NCI-H2107 treated with DMSO at 0.1 percent for 48 hours (cell line): Measurements from ENCODE around the gene SMIM10L1.

Source experiments
- DNase-seq: peaks from one replicate; lab custom pipeline; 2025; ENCODE audit not compliant: unreplicated experiment; lab: John Stamatoyannopoulos, UW

The SMIM10L1 gene

GRCh38 chr12:11171145-11171968 is at the start of gene SMIM10L1:
Gene SMIM10L1 (plus strand): TSS chr12:11171194. CDS start chr12:11171357, 163 bp downstream.
- DNase-seq = peak; percentile 76

- DNase-seq = no peak
These were observed 40.6 kb upstream of the SMIM10L1 start for GRCh38 chr12:11130382-11130781.

- no peak for DNase-seq
These were observed 40.0 kb upstream of the SMIM10L1 start for GRCh38 chr12:11130999-11131398.

DNA sequence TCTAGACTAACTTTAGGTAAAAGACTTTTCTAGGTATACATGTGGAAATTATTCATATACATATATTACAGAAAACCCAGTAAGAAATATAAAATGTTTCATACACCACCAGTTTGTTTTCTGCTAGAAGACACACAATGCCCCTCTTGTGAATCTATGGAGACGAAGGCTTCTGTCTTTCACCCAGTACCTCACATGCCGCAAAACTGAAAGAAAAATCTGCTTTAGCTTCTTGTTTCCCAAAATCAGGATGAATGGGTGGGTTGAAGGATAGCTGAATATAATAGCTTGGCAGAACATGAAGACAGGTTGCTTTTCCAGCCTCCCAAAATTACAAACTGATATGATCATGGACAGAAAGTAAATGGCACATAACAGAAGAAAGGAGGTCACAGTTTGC is 37.8 kb upstream of the SMIM10L1 start:
- no peak for DNase-seq

DNA sequence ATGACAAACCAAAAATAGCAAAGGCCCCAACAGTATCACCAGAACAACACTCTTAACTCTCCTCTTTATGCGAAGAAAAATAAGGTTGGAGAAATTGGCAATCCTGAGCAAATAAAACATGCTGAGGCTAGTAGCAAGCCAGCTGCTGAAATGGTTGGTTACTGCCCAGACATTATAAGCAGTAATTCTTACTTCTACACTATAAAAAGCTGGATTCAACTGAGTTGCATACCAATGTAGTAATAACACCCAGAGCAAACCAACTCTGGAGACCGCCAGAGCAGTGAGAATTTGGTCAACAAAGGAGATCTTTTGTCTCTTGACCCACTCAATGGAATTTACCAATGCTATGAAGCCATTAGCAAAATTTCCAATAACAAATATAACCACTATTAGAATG is 37.2 kb upstream of the SMIM10L1 start:
- DNase-seq = no peak

GRCh38 chr12:11134305-11134704 is 36.7 kb upstream of the SMIM10L1 start, which contains the start of gene TAS2R30:
Gene TAS2R30 (minus strand): TSS chr12:11134644. CDS start chr12:11134244, 400 bp downstream.
- no peak for DNase-seq

- DNase-seq = no peak
These were observed 34.9 kb upstream of the SMIM10L1 start for GRCh38 chr12:11136075-11136474.

DNA sequence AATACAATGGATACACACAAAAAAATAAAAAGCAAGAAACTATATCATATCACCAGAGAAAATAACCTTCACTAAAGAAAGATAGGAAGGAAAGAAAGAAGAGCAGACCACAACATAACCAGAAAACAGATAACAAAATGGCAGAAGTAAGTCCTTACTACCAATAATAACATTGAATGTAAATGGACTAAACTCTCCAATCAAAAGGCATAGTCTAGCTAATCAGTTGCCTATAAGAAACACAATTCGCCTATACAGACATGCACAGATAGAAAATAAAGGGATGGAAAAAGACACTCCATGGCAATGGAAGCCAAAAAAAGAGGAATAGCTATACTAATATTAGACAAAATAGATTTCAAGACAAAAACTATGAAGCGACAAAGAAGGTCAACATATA is 27.6 kb upstream of the SMIM10L1 start:
- DNase-seq = no peak

- no peak for DNase-seq
These were observed 26.7 kb upstream of the SMIM10L1 start for GRCh38 chr12:11144297-11144696.

- no peak for DNase-seq
These were observed 23.6 kb upstream of the SMIM10L1 start for GRCh38 chr12:11147420-11147819.

DNA sequence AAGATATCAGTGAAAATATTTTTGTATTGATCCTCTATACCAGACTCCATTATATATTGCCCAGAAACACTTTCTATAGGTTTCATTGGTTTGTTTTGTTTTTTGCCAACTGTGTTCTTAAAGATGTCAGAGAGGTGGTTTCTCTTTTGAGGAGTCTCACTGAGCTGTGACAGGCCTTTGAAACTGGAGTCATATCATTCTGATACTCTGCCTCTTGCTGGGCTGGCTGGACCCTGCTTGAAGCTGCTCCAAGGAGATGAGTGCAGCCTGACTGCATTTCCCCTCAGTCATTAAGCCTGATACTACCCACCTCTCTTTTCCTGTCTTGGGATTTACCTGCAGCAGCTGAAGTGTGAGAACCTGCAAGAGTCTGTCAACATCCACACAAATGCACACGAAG is 20.2 kb upstream of the SMIM10L1 start:
- no peak for DNase-seq

DNA sequence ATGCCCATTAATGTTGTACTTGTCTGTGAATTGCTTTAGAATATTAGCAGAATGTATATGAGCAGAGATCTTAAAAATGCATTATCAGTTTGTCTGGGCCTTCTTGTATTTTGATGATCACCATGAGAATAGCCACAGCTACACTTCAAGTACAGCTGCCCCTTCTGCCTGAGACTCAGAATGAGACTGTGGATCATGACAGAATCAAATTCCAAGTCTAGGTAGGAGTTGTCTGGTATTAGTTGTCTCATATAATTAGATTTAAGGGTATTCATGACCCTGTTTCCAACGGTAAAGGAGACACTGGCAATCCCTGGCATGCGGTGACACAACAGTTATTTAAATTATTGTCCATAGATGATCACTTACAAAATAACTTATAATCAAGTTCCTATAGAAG is 18.3 kb upstream of the SMIM10L1 start:
- no peak for DNase-seq

DNA sequence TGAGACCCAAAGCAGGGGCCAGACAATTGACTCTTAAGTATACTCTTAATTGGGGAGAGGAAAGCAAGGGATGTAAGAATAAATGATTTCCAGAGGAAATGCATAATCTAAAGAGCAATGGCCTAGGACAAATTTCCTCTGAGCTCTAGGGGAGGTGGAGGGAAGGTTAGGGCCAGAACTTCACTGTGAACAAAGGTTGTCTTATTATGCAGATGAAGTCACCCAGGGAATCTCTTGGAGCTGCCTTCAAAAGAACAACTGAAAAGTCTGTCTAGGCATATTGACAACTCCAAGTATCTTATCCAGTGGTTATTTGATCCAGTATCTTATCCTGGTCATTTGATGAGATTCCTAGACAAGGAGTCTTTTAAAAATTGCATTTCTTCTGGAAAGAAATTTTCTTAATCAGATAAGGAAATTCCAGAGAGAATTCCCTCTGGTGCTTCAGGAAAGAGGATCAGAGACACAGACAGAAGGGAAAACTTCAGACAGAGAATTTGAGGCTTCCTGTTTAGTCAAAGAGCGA is 16.5 kb upstream of the SMIM10L1 start:
- no peak for DNase-seq

GRCh38 chr12:11158885-11159444 is 12.0 kb upstream of the SMIM10L1 start:
- no peak for DNase-seq

GRCh38 chr12:11162502-11162901 is 8.5 kb upstream of the SMIM10L1 start:
- no peak for DNase-seq

DNA sequence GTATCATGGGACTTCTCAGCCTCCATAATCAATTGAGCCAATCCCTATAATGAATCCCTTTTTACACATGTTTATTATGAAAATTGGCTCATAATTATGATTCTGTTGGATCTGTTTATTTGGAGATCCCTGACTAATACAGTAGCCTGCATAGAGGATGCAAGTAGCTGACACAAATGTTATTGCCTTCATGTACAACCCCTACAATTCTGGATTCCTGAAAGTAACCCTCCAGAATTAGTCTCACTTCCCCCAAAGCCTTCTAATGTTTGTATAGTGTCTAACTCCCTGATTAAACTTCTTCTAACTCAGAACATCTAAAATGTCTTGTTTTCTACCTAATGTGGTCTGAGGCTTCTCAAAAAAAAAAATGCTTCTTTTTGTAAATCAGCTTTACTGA is 6.6 kb upstream of the SMIM10L1 start:
- DNase-seq = no peak

- DNase-seq = no peak
These were observed 4.7 kb upstream of the SMIM10L1 start for GRCh38 chr12:11166300-11166699.

DNA sequence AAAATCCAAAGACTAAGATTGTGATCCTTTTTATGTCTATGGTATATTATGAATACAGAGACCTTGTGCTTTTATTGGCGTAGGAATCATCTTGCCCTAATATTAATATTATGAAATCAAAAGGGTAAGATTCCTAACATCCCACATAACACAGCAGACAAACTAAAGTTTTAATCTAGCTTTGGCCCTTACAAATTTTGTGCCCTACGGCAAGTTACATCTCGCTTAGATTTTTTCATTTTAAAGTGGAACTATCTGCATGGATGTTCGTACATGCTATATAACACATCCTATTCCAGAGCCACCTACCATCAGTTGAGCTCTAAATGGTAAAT is 217 bp upstream of the SMIM10L1 start:
- no peak for DNase-seq

DNA sequence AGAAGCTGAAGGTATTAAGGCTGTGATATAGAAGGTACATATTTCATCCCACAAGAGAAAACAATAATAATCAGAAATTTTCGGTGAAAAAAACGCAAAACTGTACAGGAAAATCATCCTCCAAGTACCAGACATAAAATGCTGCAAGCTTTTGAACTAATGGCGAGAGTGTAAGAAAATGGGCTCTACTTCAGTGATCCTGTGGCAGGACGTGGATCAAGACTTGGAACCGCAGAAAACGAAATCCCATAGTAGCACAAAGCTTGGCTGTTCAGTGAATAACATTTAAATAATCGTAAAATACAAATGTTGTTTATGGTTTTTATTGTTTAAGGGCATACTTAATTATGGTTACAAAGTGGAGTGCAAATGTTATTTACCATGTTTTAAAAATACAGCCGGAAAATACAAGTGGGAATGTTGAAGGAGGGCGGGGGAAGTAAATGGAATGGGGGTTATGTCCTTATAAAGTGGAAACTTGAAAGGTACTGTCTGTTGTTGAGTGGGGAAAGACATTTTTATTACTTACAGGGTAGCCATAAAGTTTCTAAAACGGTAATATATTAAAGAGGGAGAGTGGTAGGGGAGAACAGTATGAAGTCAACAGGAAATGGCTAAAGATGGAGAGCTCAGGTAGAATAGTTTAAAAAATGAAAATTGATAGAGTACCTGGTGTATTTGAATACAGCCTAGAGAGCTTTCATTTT is 1.1 kb downstream of the SMIM10L1 start:
- DNase-seq = peak; percentile 61

- DNase-seq = no peak
These were observed 3.0 kb downstream of the SMIM10L1 start for GRCh38 chr12:11174022-11174421.

DNA sequence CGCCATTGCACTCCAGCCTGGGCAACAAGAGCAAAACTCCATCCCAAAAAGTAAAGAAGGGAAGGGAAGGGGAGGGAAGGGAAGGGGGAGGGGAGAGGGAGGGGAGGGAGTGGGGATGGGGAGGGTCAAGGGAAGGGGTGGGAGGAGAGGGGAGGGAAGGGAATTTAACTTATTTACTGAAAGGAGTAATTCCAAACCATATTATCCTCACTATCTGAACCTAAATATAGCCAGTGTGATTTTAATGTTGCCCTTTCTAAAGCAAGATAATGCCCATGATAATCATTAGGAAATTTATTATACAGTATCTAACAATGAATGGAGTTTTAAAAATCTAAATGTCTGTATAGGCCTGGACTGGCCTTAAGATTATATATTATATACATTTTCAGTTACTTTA is 7.3 kb downstream of the SMIM10L1 start:
- no peak for DNase-seq

DNA sequence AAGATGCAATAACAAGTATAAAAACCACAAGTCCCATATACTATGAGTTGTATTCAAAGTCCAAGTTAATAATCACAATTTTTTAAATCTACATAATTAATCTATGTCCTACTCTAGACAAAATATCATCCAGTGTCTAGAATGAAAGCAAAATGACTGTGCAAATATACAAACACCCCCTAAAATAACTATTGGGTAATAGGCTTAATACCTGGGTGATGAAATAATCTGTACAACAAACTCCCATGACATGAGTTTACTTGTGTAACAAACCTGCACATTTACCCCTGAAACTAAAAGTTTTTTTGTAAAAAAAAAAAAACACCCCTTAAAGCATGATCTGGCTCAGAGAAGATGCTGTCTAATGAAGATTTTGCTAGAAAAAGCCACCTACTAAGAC is 11.5 kb downstream of the SMIM10L1 start:
- DNase-seq = no peak
